ENCODE data around the gene PRDX6. TPM values are rescaled to one million over a fixed set of nuclear protein-coding genes. Genes with fewer than 3 reads are reported as not detected.

The PRDX6 gene
- total and polyA plus RNA-seq, 7 experiments from 2014 or later, result 84.8 to 150 (median 107) TPM

- H3K36me3 ChIP-seq (ENCODE audit: control insufficient read depth in 2 of 3, insufficient read depth in 3 of 3, low read length in 3 of 3), result no peaks in the 10 kb centered on the region
- H3K27me3 Mint-ChIP-seq, result no peaks in the 10 kb centered on the region
Observed at GRCh38 chr1:173432331-173432730, 44.8 kb upstream of the PRDX6 start.

GRCh38 chr1:173433751-173434326, 43.3 kb upstream of the PRDX6 start:
- H3K27me3 ChIP-seq (ENCODE audit: control insufficient read depth in 2 of 2, insufficient read depth in 2 of 2, low read length in 2 of 2), result no peaks in the 10 kb centered on the region
- no peak overlapping the region for H3K4me3 Mint-ChIP-seq
- H3K9me3 Mint-ChIP-seq, result no peaks in the 10 kb centered on the region
- H3K36me3 Mint-ChIP-seq, result peaks cover 0 to 3% (median 2%) of the 10 kb centered on the region in 5 donors
- intact Hi-C loops (cut with micrococcal nuclease), result loop anchor here (5.0 to 10.0 kb wide), 9 partner anchors 118 to 1311 kb away; no protein-coding TSS in a partner anchor
- peaks cover 13 to 35% (median 24%) of the 10 kb centered on the region in 7 donors for H3K4me1 Mint-ChIP-seq
- DNase-seq, result no peak
- ATAC-seq, result no peak
- H3K27ac ChIP-seq (ENCODE audit: low read depth, low read length), result no peak overlapping the region
- H3K27ac Mint-ChIP-seq, result peak overlapping the region in 3 of 9 donors; percentile 4 to 34 (median 32)
- ChIA-PET CTCF (interaction anchor here (0.6 to 0.7 kb wide), 2 partner anchors 12 to 636 kb away, joined by 3 read pairs; no protein-coding TSS in a partner anchor), POLR2A (no interaction called here)
- peaks cover 14% of the 10 kb centered on the region in 2 donors for H3K4me1 ChIP-seq (ENCODE audit: control insufficient read depth in 2 of 2, insufficient read depth in 2 of 2, low read length in 2 of 2)
- no peaks in the 10 kb centered on the region for H3K9me3 ChIP-seq (ENCODE audit: control insufficient read depth in 2 of 3, low read length in 3 of 3)
- H3K4me3 ChIP-seq (ENCODE audit: low read length), result no peak overlapping the region
- H3K36me3 ChIP-seq (ENCODE audit: control insufficient read depth in 2 of 3, insufficient read depth in 3 of 3, low read length in 3 of 3), result no peaks in the 10 kb centered on the region
- H3K27me3 Mint-ChIP-seq, result no peaks in the 10 kb centered on the region

More at GRCh38 chr1:173432331-173432730, 44.8 kb upstream of the PRDX6 start:
- ChIA-PET POLR2A (no interaction called here), CTCF (interaction anchor here (0.6 to 0.8 kb wide), 2 partner anchors 782 to 915 kb away, joined by 3 read pairs; no protein-coding TSS in a partner anchor)
- intact Hi-C loops (cut with micrococcal nuclease), result loop anchor here (5.0 to 10.0 kb wide), 9 partner anchors 120 to 1312 kb away; no protein-coding TSS in a partner anchor
- no peak overlapping the region for H3K4me3 ChIP-seq (ENCODE audit: low read length)
- no peaks in the 10 kb centered on the region for H3K27me3 ChIP-seq (ENCODE audit: control insufficient read depth in 2 of 2, insufficient read depth in 2 of 2, low read length in 2 of 2)
- H3K27ac ChIP-seq (ENCODE audit: low read depth, low read length), result no peak overlapping the region
- no peaks in the 10 kb centered on the region for H3K9me3 Mint-ChIP-seq
- peaks cover 13 to 35% (median 24%) of the 10 kb centered on the region in 7 donors for H3K4me1 Mint-ChIP-seq
- ATAC-seq, result no peak
- H3K9me3 ChIP-seq (ENCODE audit: control insufficient read depth in 2 of 3, low read length in 3 of 3), result no peaks in the 10 kb centered on the region
- H3K27ac Mint-ChIP-seq, result peak overlapping the region in 3 of 9 donors; percentile 9 to 44 (median 12)
- peaks cover 0 to under 1% (median 0%) of the 10 kb centered on the region in 5 donors for H3K36me3 Mint-ChIP-seq
- DNase-seq, result no peak
- H3K4me1 ChIP-seq (ENCODE audit: control insufficient read depth in 2 of 2, insufficient read depth in 2 of 2, low read length in 2 of 2), result peaks cover 14% of the 10 kb centered on the region in 2 donors
- H3K4me3 Mint-ChIP-seq, result no peak overlapping the region

- no peak overlapping the region for H3K4me3 Mint-ChIP-seq
- POLR2A ChIA-PET, result no interaction called here
- no peaks in the 10 kb centered on the region for H3K27me3 Mint-ChIP-seq
- ATAC-seq, result no peak
- DNase-seq, result no peak
- peaks cover 0 to 18% (median 0%) of the 10 kb centered on the region in 3 experiments for H3K36me3 ChIP-seq (ENCODE audit: control insufficient read depth in 2 of 3, insufficient read depth in 3 of 3, low read length in 3 of 3)
- intact Hi-C loops (cut with micrococcal nuclease), result loop anchor here in 1 of 2 donors (10.0 kb wide), 2 partner anchors 128 to 1308 kb away; no protein-coding TSS in a partner anchor
- H3K27me3 ChIP-seq (ENCODE audit: control insufficient read depth in 2 of 2, insufficient read depth in 2 of 2, low read length in 2 of 2), result no peaks in the 10 kb centered on the region
- H3K27ac Mint-ChIP-seq, result no peak overlapping the region
- H3K4me1 Mint-ChIP-seq, result peaks cover 0 to 9% (median 1%) of the 10 kb centered on the region in 7 donors
- no peaks in the 10 kb centered on the region for H3K4me1 ChIP-seq (ENCODE audit: control insufficient read depth in 2 of 2, insufficient read depth in 2 of 2, low read length in 2 of 2)
- no peak overlapping the region for H3K27ac ChIP-seq (ENCODE audit: low read depth, low read length)
- H3K9me3 Mint-ChIP-seq, result no peaks in the 10 kb centered on the region
- H3K9me3 ChIP-seq (ENCODE audit: control insufficient read depth in 2 of 3, low read length in 3 of 3), result no peaks in the 10 kb centered on the region
- H3K36me3 Mint-ChIP-seq, result peaks cover 0 to 18% (median 9%) of the 10 kb centered on the region in 5 donors
- CTCF ChIA-PET, result interaction anchor here (0.6 kb wide), 1 partner anchor 1307 kb away, joined by 3 read pairs; no protein-coding TSS in a partner anchor
- no peak overlapping the region for H3K4me3 ChIP-seq (ENCODE audit: low read length)
Observed at GRCh38 chr1:173436841-173437428, 40.2 kb upstream of the PRDX6 start.

- no peak overlapping the region for H3K27ac ChIP-seq (ENCODE audit: low read depth, low read length)
- no peak overlapping the region for H3K4me3 ChIP-seq (ENCODE audit: low read length)
- Mint-ChIP-seq H3K4me3 (no peak overlapping the region), H3K4me1 (peaks cover 0 to 14% (median 5%) of the 10 kb centered on the region in 7 donors), H3K27ac (no peak overlapping the region), H3K9me3 (no peaks in the 10 kb centered on the region), H3K36me3 (peaks cover 0 to 24% (median 15%) of the 10 kb centered on the region in 5 donors), H3K27me3 (no peaks in the 10 kb centered on the region)
- no peak for DNase-seq
- no peaks in the 10 kb centered on the region for H3K27me3 ChIP-seq (ENCODE audit: control insufficient read depth in 2 of 2, insufficient read depth in 2 of 2, low read length in 2 of 2)
- H3K4me1 ChIP-seq (ENCODE audit: control insufficient read depth in 2 of 2, insufficient read depth in 2 of 2, low read length in 2 of 2), result no peaks in the 10 kb centered on the region
- CTCF ChIA-PET, result interaction anchor here (2.8 kb wide), 1 partner anchor 8 kb away, joined by 11 read pairs; no protein-coding TSS in a partner anchor
- intact Hi-C loops (cut with micrococcal nuclease), result loop anchor here in 1 of 2 donors (10.0 kb wide), 2 partner anchors 126 to 1306 kb away; no protein-coding TSS in a partner anchor
- no peak for ATAC-seq
- no peaks in the 10 kb centered on the region for H3K9me3 ChIP-seq (ENCODE audit: control insufficient read depth in 2 of 3, low read length in 3 of 3)
- POLR2A ChIA-PET, result no interaction called here
- H3K36me3 ChIP-seq (ENCODE audit: control insufficient read depth in 2 of 3, insufficient read depth in 3 of 3, low read length in 3 of 3), result peaks cover 0 to 19% (median 0%) of the 10 kb centered on the region in 3 experiments
Observed at GRCh38 chr1:173438675-173439074, 38.5 kb upstream of the PRDX6 start.

GRCh38 chr1:173440430-173440829, 36.7 kb upstream of the PRDX6 start:
- no peaks in the 10 kb centered on the region for H3K9me3 ChIP-seq (ENCODE audit: control insufficient read depth in 2 of 3, low read length in 3 of 3)
- H3K27me3 Mint-ChIP-seq, result no peaks in the 10 kb centered on the region
- H3K36me3 Mint-ChIP-seq, result peaks cover 0 to 32% (median 20%) of the 10 kb centered on the region in 5 donors
- peaks cover 0 to 19% (median 0%) of the 10 kb centered on the region in 3 experiments for H3K36me3 ChIP-seq (ENCODE audit: control insufficient read depth in 2 of 3, insufficient read depth in 3 of 3, low read length in 3 of 3)
- peaks cover 10 to 29% (median 18%) of the 10 kb centered on the region in 7 donors for H3K4me1 Mint-ChIP-seq
- no peak overlapping the region for H3K27ac ChIP-seq (ENCODE audit: low read depth, low read length)
- no peak overlapping the region for H3K27ac Mint-ChIP-seq
- H3K9me3 Mint-ChIP-seq, result peaks cover 0 to 7% (median 1%) of the 10 kb centered on the region in 11 donors
- intact Hi-C loops (cut with micrococcal nuclease), result no loop called here
- no peak overlapping the region for H3K4me3 ChIP-seq (ENCODE audit: low read length)
- H3K4me1 ChIP-seq (ENCODE audit: control insufficient read depth in 2 of 2, insufficient read depth in 2 of 2, low read length in 2 of 2), result peaks cover 4 to 10% of the 10 kb centered on the region in 2 donors
- H3K27me3 ChIP-seq (ENCODE audit: control insufficient read depth in 2 of 2, insufficient read depth in 2 of 2, low read length in 2 of 2), result no peaks in the 10 kb centered on the region
- H3K4me3 Mint-ChIP-seq, result no peak overlapping the region
- DNase-seq, result no peak
- ChIA-PET CTCF (interaction anchor here (2.8 kb wide), 1 partner anchor 10 kb away, joined by 11 read pairs; no protein-coding TSS in a partner anchor), POLR2A (no interaction called here)
- ATAC-seq, result no peak

GRCh38 chr1:173444757-173445156, 32.4 kb upstream of the PRDX6 start:
- peaks cover 0 to 19% (median 0%) of the 10 kb centered on the region in 3 experiments for H3K36me3 ChIP-seq (ENCODE audit: control insufficient read depth in 2 of 3, insufficient read depth in 3 of 3, low read length in 3 of 3)
- H3K4me3 ChIP-seq (ENCODE audit: low read length), result no peak overlapping the region
- H3K27ac Mint-ChIP-seq, result peak overlapping the region; percentile 4 to 80 (median 29)
- H3K4me3 Mint-ChIP-seq, result peak overlapping the region in 9 of 10 donors; percentile 18 to 78 (median 53)
- H3K9me3 ChIP-seq (ENCODE audit: control insufficient read depth in 2 of 3, low read length in 3 of 3), result no peaks in the 10 kb centered on the region
- H3K4me1 ChIP-seq (ENCODE audit: control insufficient read depth in 2 of 2, insufficient read depth in 2 of 2, low read length in 2 of 2), result peaks cover 4 to 14% of the 10 kb centered on the region in 2 donors
- POLR2A ChIA-PET, result interaction anchor here (0.9 kb wide), 1 partner anchor 26 kb away, joined by 3 read pairs; no protein-coding TSS in a partner anchor
- CTCF ChIA-PET, result interaction anchor here (0.6 to 0.9 kb wide), 2 partner anchors 632 to 702 kb away, joined by 3 to 5 read pairs; no protein-coding TSS in a partner anchor
- intact Hi-C loops (cut with micrococcal nuclease), result loop anchor here in 1 of 2 donors (1.0 kb wide), 1 partner anchor 32 kb away; no protein-coding TSS in a partner anchor
- DNase-seq (peak in 7 of 9 donors; percentile 26 to 72 (median 57)), ATAC-seq (peak; percentile 74)
- H3K27me3 Mint-ChIP-seq, result no peaks in the 10 kb centered on the region
- no peaks in the 10 kb centered on the region for H3K27me3 ChIP-seq (ENCODE audit: control insufficient read depth in 2 of 2, insufficient read depth in 2 of 2, low read length in 2 of 2)
- H3K4me1 Mint-ChIP-seq, result peaks cover 13 to 36% (median 26%) of the 10 kb centered on the region in 7 donors
- peaks cover 30 to 67% (median 57%) of the 10 kb centered on the region in 5 donors for H3K36me3 Mint-ChIP-seq
- H3K9me3 Mint-ChIP-seq, result peaks cover 0 to 47% (median 17%) of the 10 kb centered on the region in 11 donors
- no peak overlapping the region for H3K27ac ChIP-seq (ENCODE audit: low read depth, low read length)

All from naive thymus-derived CD4-positive, alpha-beta T cell (primary cell).